ENCODE data around the gene EFNA3.

DNA sequence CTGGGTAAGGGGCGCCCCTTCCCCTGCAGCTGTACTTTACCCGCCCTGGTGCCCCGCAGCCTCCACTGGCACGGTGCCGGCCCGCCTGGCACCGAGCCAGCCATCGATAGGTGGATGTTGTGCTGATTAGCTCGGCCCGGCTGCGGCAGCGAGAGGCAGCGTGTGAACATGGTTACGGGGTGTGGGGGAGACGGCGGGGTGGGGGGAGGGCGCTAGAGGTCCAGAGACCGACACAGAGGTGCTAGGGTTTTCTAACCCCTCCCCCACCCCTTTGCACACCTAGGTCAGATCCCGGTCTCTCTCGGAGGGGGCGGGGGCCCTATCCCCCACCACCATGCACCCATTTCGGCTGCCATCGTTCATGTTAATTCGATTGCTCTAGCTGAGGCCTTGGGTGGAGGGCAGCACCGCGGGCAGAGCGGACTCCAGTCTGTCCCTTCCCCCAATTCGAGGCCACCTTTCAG, 8.4 kb upstream of the EFNA3 start:
- TF ChIP-seq EZH2phosphoT487 (IDR thresholded peaks at IDR 0.05; ENCODE audit: low read depth, severe bottlenecking, unreplicated experiment) (no peak), EZH2 (IDR thresholded peaks at IDR 0.05; ENCODE audit: borderline replicate concordance) (no peak)
- TF ChIP-seq, protein P1, sequence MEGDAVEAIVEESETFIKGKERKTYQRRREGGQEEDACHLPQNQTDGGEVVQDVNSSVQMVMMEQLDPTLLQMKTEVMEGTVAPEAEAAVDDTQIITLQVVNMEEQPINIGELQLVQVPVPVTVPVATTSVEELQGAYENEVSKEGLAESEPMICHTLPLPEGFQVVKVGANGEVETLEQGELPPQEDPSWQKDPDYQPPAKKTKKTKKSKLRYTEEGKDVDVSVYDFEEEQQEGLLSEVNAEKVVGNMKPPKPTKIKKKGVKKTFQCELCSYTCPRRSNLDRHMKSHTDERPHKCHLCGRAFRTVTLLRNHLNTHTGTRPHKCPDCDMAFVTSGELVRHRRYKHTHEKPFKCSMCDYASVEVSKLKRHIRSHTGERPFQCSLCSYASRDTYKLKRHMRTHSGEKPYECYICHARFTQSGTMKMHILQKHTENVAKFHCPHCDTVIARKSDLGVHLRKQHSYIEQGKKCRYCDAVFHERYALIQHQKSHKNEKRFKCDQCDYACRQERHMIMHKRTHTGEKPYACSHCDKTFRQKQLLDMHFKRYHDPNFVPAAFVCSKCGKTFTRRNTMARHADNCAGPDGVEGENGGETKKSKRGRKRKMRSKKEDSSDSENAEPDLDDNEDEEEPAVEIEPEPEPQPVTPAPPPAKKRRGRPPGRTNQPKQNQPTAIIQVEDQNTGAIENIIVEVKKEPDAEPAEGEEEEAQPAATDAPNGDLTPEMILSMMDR (IDR thresholded peaks at IDR 0.05; ENCODE audit: poor library complexity) = no peak
